Keratinocyte (primary cell): ENCODE measurements around the gene C22orf39. TPM values are rescaled to one million over a fixed set of nuclear protein-coding genes. Genes with fewer than 3 reads are reported as not detected.

ENCODE experiments used
- DNase-seq: peaks from one replicate; pipeline ENCODE4 v3.0.0-alpha.2; 2011; ENCODE audit warnings: low read depth, missing footprints, low spot score
- FAIRE-seq: peaks from 2 replicates; lab custom pipeline; 2011; peaks lifted over from hg19 to GRCh38; lab: Jason Lieb, UNC
- H2AFZ ChIP-seq: 2 replicates; pipeline ENCODE4 v1.6.0; 2012; ENCODE audit warnings: low read length, control low read depth, inconsistent platforms; ENCODE audit not compliant: control insufficient read depth
- H3K27ac ChIP-seq: 2 replicates; pipeline ENCODE4 v1.5.1; 2011; ENCODE audit warnings: low read length; ENCODE audit not compliant: control insufficient read depth, insufficient read depth
- H3K27me3 ChIP-seq: 3 replicates; pipeline ENCODE4 v1.6.0; 2011; ENCODE audit warnings: low read length; ENCODE audit not compliant: control insufficient read depth, insufficient read depth; ENCODE audit errors: extremely low read depth
- H3K36me3 ChIP-seq, 2 experiments: 2 replicates in 1 of 2; 3 replicates in 1 of 2; pipeline ENCODE4 v1.5.1; 2011; ENCODE audit warnings: low read length in 2 of 2, mild to moderate bottlenecking in 1 of 2; ENCODE audit not compliant: control insufficient read depth in 2 of 2, insufficient read depth in 2 of 2; ENCODE audit errors: extremely low read depth in 1 of 2
- H3K4me1 ChIP-seq: 3 replicates; pipeline ENCODE4 v1.5.1; 2011; ENCODE audit warnings: low read length; ENCODE audit not compliant: control insufficient read depth, insufficient read depth; ENCODE audit errors: extremely low read depth
- H3K4me2 ChIP-seq: 3 replicates; pipeline ENCODE4 v1.6.0; 2011; ENCODE audit warnings: low read depth, low read length; ENCODE audit not compliant: control insufficient read depth, insufficient read depth; ENCODE audit errors: extremely low read depth
- H3K4me3 ChIP-seq, 3 experiments: fragments of 200-600 bp in 1 of 3; sonication (generic) in 1 of 3; 2 replicates in 2 of 3; 3 replicates in 1 of 3; pipeline ENCODE4 v1.5.1; 2011 to 2016; ENCODE audit warnings: low read length in 3 of 3, mild to moderate bottlenecking in 3 of 3, control low read depth in 2 of 3, inconsistent platforms in 1 of 3, low read depth in 1 of 3, mixed read lengths in 1 of 3, mixed run types in 1 of 3, moderate library complexity in 1 of 3; ENCODE audit not compliant: control insufficient read depth in 2 of 3, insufficient read depth in 2 of 3; ENCODE audit errors: extremely low read depth in 1 of 3
- H3K79me2 ChIP-seq: 2 replicates; pipeline ENCODE4 v1.6.0; 2012; ENCODE audit warnings: low read length; ENCODE audit not compliant: control insufficient read depth, insufficient read depth
- H3K9ac ChIP-seq: 3 replicates; pipeline ENCODE4 v1.6.0; 2011; ENCODE audit warnings: low read length; ENCODE audit not compliant: control insufficient read depth, insufficient read depth; ENCODE audit errors: extremely low read depth
- H3K9me1 ChIP-seq: 3 replicates; pipeline ENCODE4 v1.6.0; 2011; ENCODE audit warnings: low read length; ENCODE audit not compliant: control insufficient read depth, insufficient read depth; ENCODE audit errors: extremely low read depth
- H3K9me3 ChIP-seq: 2 replicates; pipeline ENCODE4 v1.5.1; 2012; ENCODE audit warnings: low read depth, low read length; ENCODE audit not compliant: control insufficient read depth
- H4K20me1 ChIP-seq: 3 replicates; pipeline ENCODE4 v1.6.0; 2011; ENCODE audit warnings: low read length; ENCODE audit not compliant: control insufficient read depth, insufficient read depth; ENCODE audit errors: extremely low read depth
- CTCF ChIP-seq, 3 experiments: IDR thresholded peaks in 1 of 3; conservative IDR thresholded peaks in 1 of 3; optimal IDR thresholded peaks in 1 of 3; 2 replicates in 2 of 3; 3 replicates in 1 of 3; pipeline versions ENCODE3 to v1.5.1; 2011; ENCODE audit warnings: low read length in 3 of 3, mild to moderate bottlenecking in 3 of 3, moderate library complexity in 2 of 3, control low read depth in 1 of 3, inconsistent platforms in 1 of 3; ENCODE audit not compliant: insufficient read depth in 2 of 3; ENCODE audit errors: extremely low read depth in 1 of 3
- EZH2 ChIP-seq: IDR thresholded peaks from one replicate; pipeline ENCODE4 v1.6.1; 2012; ENCODE audit warnings: inconsistent platforms, mild to moderate bottlenecking, low read length, moderate library complexity
- dilution Hi-C: fragments of 300-500 bp; cut with MboI; formaldehyde crosslinking; loops from one replicate; pipeline ENCODE4 v1.7.0; 2020; ENCODE audit warnings: low sequenced_read_pairs; ENCODE audit not compliant: extremely low pct_ligation_motif_present
- polyA plus RNA-seq, 5 experiments: library from polyadenylated mRNA; depleted of rRNA in 3 of 5; stranded (reverse) in 3 of 5; stranded (forward) in 1 of 5; unstranded in 1 of 5; fragments of >200 nt; gene quantifications; 1 replicate in 1 of 5; 2 replicates in 3 of 5; 3 replicates in 1 of 5; pipeline versions ENCODE4 v1.2.1 to v1.2.3, GENCODE V29; 2011 to 2012; ENCODE audit warnings: missing spikeins in 2 of 5, low read depth in 1 of 5, low replicate concordance in 1 of 5

Gene C22orf39
- polyA plus RNA-seq, 1 donor (not counting 4 experiments of a cell fraction or from before 2014, with no cell fraction given), result 13.8 TPM

DNA sequence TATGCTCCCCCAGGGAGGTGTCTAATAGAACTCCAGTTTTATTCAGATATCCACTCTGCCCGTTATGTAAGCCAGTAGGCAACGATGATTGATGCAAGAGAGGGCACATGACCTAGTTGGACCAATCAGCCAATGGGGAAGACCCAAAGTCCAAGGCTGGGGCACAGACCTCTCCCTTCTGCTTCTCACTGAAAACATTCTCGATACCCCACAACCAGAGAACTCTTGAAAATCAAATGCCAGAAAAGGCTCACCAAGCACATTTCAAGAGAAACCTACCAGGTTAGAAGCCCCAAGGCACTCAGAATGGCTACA lies 23.4 kb downstream of the C22orf39 start:
- H3K79me2 ChIP-seq, result peaks cover 96% of the 10 kb centered on the region
- dilution Hi-C loops, result no loop called here
- no peak overlapping the region for H2AFZ ChIP-seq
- FAIRE-seq (no peak), DNase-seq (no peak)
- no peak overlapping the region for H3K4me3 ChIP-seq
- TF ChIP-seq CTCF (optimal IDR thresholded peaks at IDR 0.05 in 1 of 3, IDR thresholded peaks at IDR 0.05 in 1 of 3, conservative IDR thresholded peaks at IDR 0.05 in 1 of 3; ENCODE audit: extremely low read depth in 1 of 3, insufficient read depth in 2 of 3, low read length in 3 of 3), result no peak
- TF ChIP-seq EZH2, result no peak
- no peak overlapping the region for H3K4me2 ChIP-seq
- H3K4me1 ChIP-seq, result peaks cover 18% of the 10 kb centered on the region
- H3K9me3 ChIP-seq, result no peaks in the 10 kb centered on the region
- no peak overlapping the region for H3K27ac ChIP-seq
- H4K20me1 ChIP-seq, result peaks cover 54% of the 10 kb centered on the region
- peaks cover 10% of the 10 kb centered on the region for H3K9me1 ChIP-seq
- peaks cover 2 to 20% of the 10 kb centered on the region in 2 experiments for H3K36me3 ChIP-seq
- H3K27me3 ChIP-seq, result no peaks in the 10 kb centered on the region
- no peak overlapping the region for H3K9ac ChIP-seq

DNA sequence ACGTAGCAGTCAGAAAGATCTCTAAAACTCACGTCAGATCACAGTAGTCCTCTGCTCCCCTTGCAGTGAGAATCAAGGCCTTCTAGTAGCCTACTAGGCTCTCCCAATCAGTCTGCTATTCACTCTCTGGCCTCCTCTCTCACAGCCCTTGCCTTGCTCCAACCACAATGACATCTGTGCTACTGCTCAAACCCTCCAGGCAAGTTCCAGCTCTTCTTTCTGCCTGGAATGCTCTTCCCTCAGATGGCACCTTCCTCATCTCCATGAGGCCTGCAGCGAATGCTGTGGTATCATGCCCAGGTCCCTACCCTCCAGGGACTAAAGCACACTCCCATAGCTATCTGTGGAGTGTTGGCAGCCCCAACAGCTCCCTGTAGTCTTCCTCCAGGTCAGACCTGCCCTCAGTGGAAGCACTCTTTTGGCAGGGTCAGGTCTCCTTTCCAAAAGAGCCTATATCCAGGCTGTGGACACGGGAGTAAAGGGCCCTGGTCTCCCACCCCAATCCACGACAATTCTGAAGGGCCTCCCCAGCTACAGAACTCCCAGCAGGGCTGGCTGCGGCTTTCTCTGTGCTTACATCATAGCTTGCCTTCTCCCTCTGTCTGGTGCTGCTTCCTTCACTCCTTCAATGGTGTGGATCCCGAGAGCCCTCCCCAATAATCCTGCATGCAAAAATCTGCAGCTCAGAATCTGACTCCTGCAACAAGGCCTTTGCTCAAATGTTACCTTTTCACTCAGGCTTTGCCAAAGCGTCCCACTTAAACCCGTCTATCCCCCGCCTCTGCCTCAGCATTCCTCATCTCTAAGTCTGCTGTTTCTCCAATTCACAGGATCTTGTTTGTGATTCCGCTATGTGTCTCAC lies 24.8 kb downstream of the C22orf39 start:
- TF ChIP-seq CTCF (optimal IDR thresholded peaks at IDR 0.05 in 1 of 3, IDR thresholded peaks at IDR 0.05 in 1 of 3, conservative IDR thresholded peaks at IDR 0.05 in 1 of 3; ENCODE audit: extremely low read depth in 1 of 3, insufficient read depth in 2 of 3, low read length in 3 of 3), result no peak
- no peak for TF ChIP-seq EZH2
- dilution Hi-C loops, result no loop called here
- Histone ChIP-seq H3K4me3 (no peak overlapping the region), H3K27me3 (no peaks in the 10 kb centered on the region), H3K9ac (no peak overlapping the region), H4K20me1 (peaks cover 55% of the 10 kb centered on the region), H3K4me2 (no peak overlapping the region), H3K79me2 (peaks cover 97% of the 10 kb centered on the region), H3K9me3 (no peaks in the 10 kb centered on the region), H3K4me1 (peaks cover 10% of the 10 kb centered on the region), H3K36me3 (peaks cover 2 to 14% of the 10 kb centered on the region in 2 experiments), H2AFZ (no peak overlapping the region), H3K9me1 (peaks cover 7% of the 10 kb centered on the region), H3K27ac (no peak overlapping the region)
- no peak for DNase-seq
- FAIRE-seq, result no peak
